NCI-H2227 (cell line): ENCODE results near the gene SERPINB6.
A peak's percentile ranks its signal among the peaks of the same experiment; 100 is the strongest.
"Not testable (repeated sequence)": the region's sequence is repeated elsewhere in the genome, so short reads cannot be mapped to it uniquely, and the experiment has no call there.

Experiments used
- DNase-seq: peaks from one replicate; lab custom pipeline; 2025; ENCODE audit not compliant: unreplicated experiment; lab: John Stamatoyannopoulos, UW

Gene SERPINB6

GRCh38 chr6:2971420-2972218, at the start of gene SERPINB6:
TSS of gene SERPINB6 (minus strand) at chr6:2971567. CDS start at chr6:2959332, 12,235 bp downstream.
- peak; percentile 60 for DNase-seq

GRCh38 chr6:3019749-3020320, 48.5 kb upstream of the SERPINB6 start:
- DNase-seq, result no peak

GRCh38 chr6:3019065-3019464, 47.7 kb upstream of the SERPINB6 start:
- no peak for DNase-seq

- no peak for DNase-seq
Observed at GRCh38 chr6:3017304-3017703, 45.9 kb upstream of the SERPINB6 start.

GRCh38 chr6:3016473-3017280, 45.3 kb upstream of the SERPINB6 start:
- no peak for DNase-seq

- DNase-seq, result no peak
Observed at GRCh38 chr6:3015144-3015543, 43.8 kb upstream of the SERPINB6 start.

- DNase-seq, result no peak
Observed at GRCh38 chr6:3014675-3015066, 43.3 kb upstream of the SERPINB6 start.

GRCh38 chr6:3013901-3014674, 42.7 kb upstream of the SERPINB6 start:
- DNase-seq, result no peak

- DNase-seq, result no peak
Observed at GRCh38 chr6:3013486-3013885, 42.1 kb upstream of the SERPINB6 start.

- no peak for DNase-seq
Observed at GRCh38 chr6:3011592-3011991, 40.2 kb upstream of the SERPINB6 start.

- no peak for DNase-seq
Observed at GRCh38 chr6:3011158-3011557, 39.8 kb upstream of the SERPINB6 start.

GRCh38 chr6:3009930-3010329, 38.6 kb upstream of the SERPINB6 start:
- DNase-seq, result no peak

GRCh38 chr6:3008712-3009265, 37.4 kb upstream of the SERPINB6 start:
- not testable (repeated sequence) for DNase-seq

- no peak for DNase-seq
Observed at GRCh38 chr6:3007571-3007970, 36.2 kb upstream of the SERPINB6 start.

- DNase-seq, result no peak
Observed at GRCh38 chr6:3006476-3006875, 35.1 kb upstream of the SERPINB6 start.

- DNase-seq, result no peak
Observed at GRCh38 chr6:3005874-3006273, 34.5 kb upstream of the SERPINB6 start.

- no peak for DNase-seq
Observed at GRCh38 chr6:3005077-3005476, 33.7 kb upstream of the SERPINB6 start.

- DNase-seq, result not testable (repeated sequence)
Observed at GRCh38 chr6:3003226-3003625, 31.9 kb upstream of the SERPINB6 start.

- peak; percentile 76 for DNase-seq
Observed at GRCh38 chr6:3001773-3002293, 30.5 kb upstream of the SERPINB6 start.

- no peak for DNase-seq
Observed at GRCh38 chr6:3001146-3001772, 29.9 kb upstream of the SERPINB6 start.
